Esophagus muscularis mucosa (tissue), 4 donors: ENCODE results near the gene SMIM30. TPM values are rescaled to one million over a fixed set of nuclear protein-coding genes. Genes with fewer than 3 reads are reported as not detected.
A peak's percentile ranks its signal among the peaks of the same experiment; 100 is the strongest.

Experiments used
- DNase-seq: peaks from one replicate; pipeline ENCODE4 v3.0.0-alpha.2; 2017; ENCODE audit errors: extremely low spot score
- H3K27ac ChIP-seq, 4 donors: fragments of 200-600 bp; sonication (generic); replicated peaks in 1 of 4; 1 replicate in 3 of 4; 2 replicates in 1 of 4; pipeline ENCODE4 v1.5.1; 2016 to 2019; ENCODE audit warnings: mild to moderate bottlenecking in 1 of 4
- H3K27me3 ChIP-seq, 4 donors: fragments of 200-600 bp; sonication (generic); one replicate each; pipeline versions ENCODE4 v1.5.1 to v1.6.0; 2016 to 2019
- H3K36me3 ChIP-seq, 4 donors: fragments of 200-600 bp; sonication (generic); one replicate each; pipeline ENCODE4 v1.5.1; 2016 to 2019
- H3K4me1 ChIP-seq, 4 donors: fragments of 200-600 bp; sonication (generic); one replicate each; pipeline ENCODE4 v1.5.1; 2016 to 2019
- H3K4me3 ChIP-seq, 4 donors: fragments of 200-600 bp; sonication (generic); 1 replicate in 2 of 4; 2 replicates in 2 of 4; pipeline ENCODE4 v1.5.1; 2016 to 2019; ENCODE audit warnings: mild to moderate bottlenecking in 4 of 4, moderate library complexity in 1 of 4
- H3K9me3 ChIP-seq, 4 donors: fragments of 200-600 bp; sonication (generic); 1 replicate in 3 of 4; 2 replicates in 1 of 4; pipeline ENCODE4 v1.5.1; 2016 to 2019
- EP300 ChIP-seq: sonication (generic); formaldehyde crosslinking; IDR thresholded peaks from one replicate; pipeline ENCODE4 v1.6.1; 2017; ENCODE audit warnings: antibody characterized with exemption
- POLR2A ChIP-seq: fragments of 450-650 bp; IDR thresholded peaks from one replicate; pipeline ENCODE4 v1.6.1; 2017; ENCODE audit warnings: antibody characterized with exemption, moderate library complexity, mild to moderate bottlenecking, low read depth
- POLR2AphosphoS5 ChIP-seq, 2 donors: sonication (generic); formaldehyde crosslinking; IDR thresholded peaks; one replicate each; pipeline ENCODE4 v1.6.1; 2017; ENCODE audit warnings: antibody characterized with exemption in 2 of 2
- WGBS: methylation state at CpG from one replicate; pipeline ENCODE4 v1.1.5; 2018; 5-methylcytosine and 5-hydroxymethylcytosine counted together
- intact Hi-C: fragments of 100-400 bp; cut with DNase I; formaldehyde crosslinking; loops from one replicate; pipeline ENCODE4 v1.15.1; 2023
- total RNA-seq, 4 donors: library from RNA; depleted of rRNA; stranded (reverse); fragments of >200 nt; gene quantifications; one replicate each; pipeline versions ENCODE4 v1.1.0 to v1.2.1, GENCODE V29; 2016
- TF ChIP-seq, protein P1 (sequence below), 3 experiments: fragments of 200-600 bp in 2 of 3; fragments of 450-650 bp in 1 of 3; sonication (generic) in 2 of 3; IDR thresholded peaks; one replicate each; pipeline ENCODE4 v1.5.1; 2017 to 2019; ENCODE audit warnings: antibody characterized with exemption in 3 of 3, mild to moderate bottlenecking in 2 of 3, moderate library complexity in 1 of 3

Gene SMIM30
- total RNA-seq, 4 donors from 2014 or later, result 25.2 to 37.8 (median 35.2) TPM

DNA sequence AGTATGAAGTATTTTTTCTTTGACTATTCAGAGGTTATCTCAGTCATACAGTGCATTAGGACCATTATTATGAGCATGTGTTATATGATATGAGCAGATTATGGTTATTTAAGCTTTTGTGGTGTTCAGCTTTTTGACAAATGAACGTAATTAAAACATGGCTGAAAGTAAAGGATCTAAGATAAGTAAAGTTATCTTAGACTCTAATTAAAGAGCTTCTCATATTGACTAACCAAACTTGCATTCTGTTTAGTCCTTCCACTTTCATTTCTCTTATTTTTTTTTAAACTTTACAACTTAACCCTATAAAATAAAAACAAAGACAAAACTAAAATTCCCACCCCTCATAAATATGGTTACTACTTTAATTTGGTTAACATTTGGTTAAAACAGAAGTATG is 24.8 kb downstream of the SMIM30 start:
- Histone ChIP-seq H3K4me3 (no peak overlapping the region), H3K27me3 (no peaks in the 10 kb centered on the region), H3K4me1 (no peaks in the 10 kb centered on the region), H3K9me3 (no peaks in the 10 kb centered on the region), H3K27ac (no peak overlapping the region), H3K36me3 (no peaks in the 10 kb centered on the region)
- DNase-seq, result no peak
- TF ChIP-seq, protein P1, sequence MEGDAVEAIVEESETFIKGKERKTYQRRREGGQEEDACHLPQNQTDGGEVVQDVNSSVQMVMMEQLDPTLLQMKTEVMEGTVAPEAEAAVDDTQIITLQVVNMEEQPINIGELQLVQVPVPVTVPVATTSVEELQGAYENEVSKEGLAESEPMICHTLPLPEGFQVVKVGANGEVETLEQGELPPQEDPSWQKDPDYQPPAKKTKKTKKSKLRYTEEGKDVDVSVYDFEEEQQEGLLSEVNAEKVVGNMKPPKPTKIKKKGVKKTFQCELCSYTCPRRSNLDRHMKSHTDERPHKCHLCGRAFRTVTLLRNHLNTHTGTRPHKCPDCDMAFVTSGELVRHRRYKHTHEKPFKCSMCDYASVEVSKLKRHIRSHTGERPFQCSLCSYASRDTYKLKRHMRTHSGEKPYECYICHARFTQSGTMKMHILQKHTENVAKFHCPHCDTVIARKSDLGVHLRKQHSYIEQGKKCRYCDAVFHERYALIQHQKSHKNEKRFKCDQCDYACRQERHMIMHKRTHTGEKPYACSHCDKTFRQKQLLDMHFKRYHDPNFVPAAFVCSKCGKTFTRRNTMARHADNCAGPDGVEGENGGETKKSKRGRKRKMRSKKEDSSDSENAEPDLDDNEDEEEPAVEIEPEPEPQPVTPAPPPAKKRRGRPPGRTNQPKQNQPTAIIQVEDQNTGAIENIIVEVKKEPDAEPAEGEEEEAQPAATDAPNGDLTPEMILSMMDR (IDR thresholded peaks at IDR 0.05), result no peak
- TF ChIP-seq POLR2AphosphoS5 (IDR thresholded peaks at IDR 0.05) (no peak), EP300 (no peak), POLR2A (no peak)
- 93% methylated on average over 1 of the region's 1 CpG for WGBS
- intact Hi-C loops, result no loop called here

DNA sequence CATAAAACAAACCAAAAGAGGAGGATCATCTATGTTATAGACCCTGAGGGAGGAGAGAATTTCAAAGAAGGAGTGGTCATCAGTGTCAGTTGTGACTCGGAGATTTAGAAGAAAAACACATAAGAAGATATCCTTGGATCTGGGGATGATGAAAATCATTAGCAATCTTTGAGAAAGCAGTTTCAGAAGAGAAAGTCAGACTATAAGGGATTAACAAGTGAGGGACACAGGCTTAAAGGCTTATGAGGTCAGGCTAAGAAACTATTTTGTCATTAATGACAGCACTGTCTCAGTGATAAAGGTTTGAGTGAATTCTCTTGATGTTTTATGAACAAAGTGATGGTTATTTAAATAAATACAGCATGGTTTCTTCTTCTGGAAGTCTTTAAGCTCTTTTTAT is 25.6 kb downstream of the SMIM30 start:
- Histone ChIP-seq H3K4me3 (no peak overlapping the region), H3K9me3 (no peaks in the 10 kb centered on the region), H3K4me1 (no peaks in the 10 kb centered on the region), H3K27ac (no peak overlapping the region), H3K36me3 (no peaks in the 10 kb centered on the region), H3K27me3 (no peaks in the 10 kb centered on the region)
- DNase-seq, result no peak
- TF ChIP-seq, protein P1 (IDR thresholded peaks at IDR 0.05), result no peak
- TF ChIP-seq POLR2AphosphoS5 (IDR thresholded peaks at IDR 0.05) (no peak), POLR2A (no peak), EP300 (no peak)
- intact Hi-C loops, result no loop called here
- WGBS, result 81% methylated on average over 1 of the region's 1 CpG

DNA sequence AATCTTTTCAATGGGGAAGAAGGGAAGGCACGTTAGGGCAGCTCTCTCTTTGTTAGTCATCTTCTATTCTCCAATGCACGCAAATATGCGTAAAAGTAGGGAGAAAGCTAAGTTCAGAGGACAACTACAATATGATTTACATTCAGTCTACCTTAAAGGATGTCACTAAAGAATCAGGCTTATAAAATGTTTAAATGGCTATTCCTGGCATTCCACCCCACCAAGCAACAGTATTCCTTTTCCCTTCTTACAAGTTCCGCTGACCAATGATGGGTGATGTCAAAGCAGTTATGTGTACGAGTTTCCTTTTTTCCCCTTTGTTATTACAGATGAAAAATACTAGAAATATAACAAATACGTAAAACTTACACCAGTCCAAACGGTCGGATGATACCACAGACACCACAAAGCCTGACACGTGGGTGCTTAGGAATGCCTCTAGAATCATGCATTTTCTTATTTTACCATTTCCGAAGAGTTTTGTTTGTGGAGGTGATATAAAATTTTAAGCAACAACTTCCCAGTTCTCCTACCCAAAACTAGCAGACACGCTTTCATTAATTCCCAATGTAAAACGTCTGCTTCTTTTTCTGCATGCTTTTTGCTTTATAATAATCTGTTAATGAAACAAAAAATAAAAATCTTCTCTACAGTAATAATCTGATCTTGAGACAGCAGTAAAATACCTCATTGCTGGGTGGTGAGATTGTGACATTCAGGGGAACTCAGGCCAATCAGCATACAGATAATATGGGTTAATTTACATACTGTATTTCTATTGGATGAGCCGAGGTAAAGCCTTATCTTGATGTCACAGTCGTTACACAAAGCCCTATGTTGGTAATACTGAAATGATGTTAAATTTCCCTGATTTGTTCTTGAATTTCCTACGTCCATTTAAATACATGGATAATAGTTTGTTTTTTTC is 31.0 kb downstream of the SMIM30 start:
- Histone ChIP-seq H3K9me3 (no peaks in the 10 kb centered on the region), H3K4me1 (peaks cover 0 to 22% (median 16%) of the 10 kb centered on the region in 4 donors), H3K36me3 (no peaks in the 10 kb centered on the region), H3K4me3 (peak overlapping the region; percentile 50 to 65 (median 51)), H3K27ac (peak overlapping the region in 2 of 4 donors; percentile 21 to 39), H3K27me3 (peaks cover 0 to 11% (median 0%) of the 10 kb centered on the region in 4 donors)
- WGBS, result 47% methylated on average over 15 of the region's 15 CpGs
- TF ChIP-seq EP300 (no peak), POLR2A (no peak), POLR2AphosphoS5 (IDR thresholded peaks at IDR 0.05) (no peak)
- TF ChIP-seq, protein P1 (IDR thresholded peaks at IDR 0.05), result no peak
- no peak for DNase-seq
- intact Hi-C loops, result no loop called here

DNA sequence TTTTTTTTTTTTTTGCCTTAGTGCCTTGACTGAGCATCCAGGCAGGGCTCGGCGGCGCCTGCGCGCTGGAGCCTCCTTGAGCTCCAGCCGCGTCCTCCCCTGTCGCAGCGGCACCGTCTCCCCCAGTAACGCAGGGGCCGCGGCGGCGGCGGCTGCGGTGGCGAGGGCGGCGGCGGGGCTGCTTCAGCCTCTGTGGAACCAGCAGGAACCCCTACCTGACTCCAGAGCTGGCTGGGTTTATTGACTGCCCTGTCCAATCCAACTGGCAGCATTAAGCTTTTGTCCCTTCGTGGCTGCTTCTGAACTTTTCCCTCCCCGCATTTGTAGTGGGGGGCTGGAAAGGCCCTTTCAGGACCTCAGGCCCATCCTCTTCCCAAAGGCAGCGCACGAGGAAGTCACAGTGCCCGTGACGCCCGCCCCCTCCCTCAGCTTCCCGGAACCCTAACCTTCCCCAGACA is 31.9 kb downstream of the SMIM30 start, which contains the start of gene GPR85:
GPR85 (minus strand) TSS at position 397 of the 458 bp plus-strand sequence. CDS start 2,106 bp downstream, outside the sequence.
- intact Hi-C loops, result no loop called here
- Histone ChIP-seq H3K4me1 (peaks cover 0 to 22% (median 16%) of the 10 kb centered on the region in 4 donors), H3K27ac (peak within 1 kb of the TSS in 2 of 4 donors; percentile 21 to 39), H3K4me3 (peak within 1 kb of the TSS; percentile 50 to 65 (median 51)), H3K27me3 (peaks cover 0 to 11% (median 0%) of the 10 kb centered on the region in 4 donors), H3K36me3 (no peaks in the 10 kb centered on the region), H3K9me3 (no peaks in the 10 kb centered on the region)
- DNase-seq, result no peak
- 2% methylated on average over 22 of the region's 29 CpGs for WGBS
- TF ChIP-seq EP300 (no peak), POLR2A (no peak), POLR2AphosphoS5 (IDR thresholded peaks at IDR 0.05) (no peak)
- TF ChIP-seq, protein P1 (IDR thresholded peaks at IDR 0.05), result no peak
